HEK293 (cell line): ENCODE measurements around the gene TCEA3.
A peak's percentile ranks its signal among the peaks of the same experiment; 100 is the strongest.

ENCODE experiments used
- CTCF ChIA-PET: fragments of 350-600 bp; formaldehyde crosslinking; extraction: SDS; loops from one replicate; lab custom pipeline; 2021; ENCODE audit warnings: antibody characterized with exemption; lab: Yijun Ruan, JAX
- POLR2A ChIA-PET: fragments of 300-600 bp; formaldehyde crosslinking; extraction: SDS; loops from one replicate; lab custom pipeline; 2020; ENCODE audit warnings: antibody characterized with exemption, inconsistent platforms; lab: Yijun Ruan, JAX
- H3K27ac ChIP-seq: fragments of 200-500 bp; sonication (Bioruptor generic); 2 replicates; pipeline ENCODE4 v1.5.1; 2014; ENCODE audit warnings: low read depth, low read length, control low read depth, inconsistent platforms; ENCODE audit errors: extremely low read depth
- H3K36me3 ChIP-seq, 2 experiments: fragments of 200-500 bp in 1 of 2; sonication (Bioruptor generic) in 1 of 2; 1 replicate in 1 of 2; 2 replicates in 1 of 2; pipeline ENCODE4 v1.5.1; 2014 to 2017; ENCODE audit warnings: inconsistent platforms in 2 of 2, low read length in 2 of 2; ENCODE audit not compliant: control insufficient read depth in 2 of 2, insufficient read depth in 1 of 2
- H3K4me1 ChIP-seq: fragments of 200-500 bp; sonication (Bioruptor generic); 2 replicates; pipeline ENCODE4 v1.5.1; 2014; ENCODE audit warnings: mild to moderate bottlenecking, low read length, inconsistent platforms; ENCODE audit not compliant: control insufficient read depth, insufficient read depth
- H3K4me3 ChIP-seq: 2 replicates; pipeline ENCODE4 v1.5.1; 2011; ENCODE audit warnings: low read depth, mild to moderate bottlenecking, control low read depth, low read length, moderate library complexity
- H3K9me3 ChIP-seq: fragments of 200-500 bp; sonication (Bioruptor generic); 2 replicates; pipeline ENCODE4 v1.5.1; 2014; ENCODE audit warnings: low read depth, low read length, inconsistent platforms; ENCODE audit not compliant: control insufficient read depth, insufficient read depth
- AEBP2 ChIP-seq: fragments of 450-650 bp; formaldehyde crosslinking; IDR thresholded peaks from 2 replicates; pipeline ENCODE4 v1.5.1; 2016; ENCODE audit warnings: missing biosample characterization, missing genetic modification characterization, borderline replicate concordance
- BCL11B ChIP-seq: fragments of 450-650 bp; formaldehyde crosslinking; IDR thresholded peaks from 2 replicates; pipeline ENCODE4 v1.5.1; 2016; ENCODE audit warnings: low read depth, missing biosample characterization, missing genetic modification characterization
- EGR2 ChIP-seq: fragments of 450-650 bp; formaldehyde crosslinking; IDR thresholded peaks from 2 replicates; pipeline ENCODE4 v1.5.1; 2016; ENCODE audit warnings: low read depth, missing biosample characterization, missing genetic modification characterization
- HOXD13 ChIP-seq: sonication (generic); formaldehyde crosslinking; IDR thresholded peaks from 2 replicates; pipeline ENCODE4 v1.8.0; 2022; ENCODE audit warnings: missing genetic modification reagents, borderline replicate concordance
- KLF9 ChIP-seq: fragments of 450-650 bp; formaldehyde crosslinking; IDR thresholded peaks from 2 replicates; pipeline ENCODE4 v1.5.1; 2016; ENCODE audit warnings: missing biosample characterization, missing genetic modification characterization, low read depth
- ZBTB8A ChIP-seq: fragments of 450-650 bp; formaldehyde crosslinking; IDR thresholded peaks from 2 replicates; pipeline ENCODE4 v1.5.1; 2016; ENCODE audit warnings: missing biosample characterization, missing genetic modification characterization
- ZFHX2 ChIP-seq: fragments of 450-650 bp; formaldehyde crosslinking; conservative IDR thresholded peaks from 2 replicates; pipeline ENCODE4 v1.5.1; 2016; ENCODE audit warnings: missing biosample characterization, missing genetic modification characterization
- ZNF211 ChIP-seq: fragments of 450-650 bp; formaldehyde crosslinking; IDR thresholded peaks from 2 replicates; pipeline ENCODE4 v1.5.1; 2016; ENCODE audit warnings: low read depth, missing biosample characterization, missing genetic modification characterization
- ZNF239 ChIP-seq: fragments of 450-650 bp; formaldehyde crosslinking; IDR thresholded peaks from 2 replicates; pipeline ENCODE4 v1.5.1; 2016; ENCODE audit warnings: missing biosample characterization, missing genetic modification characterization
- ZNF274 ChIP-seq, 2 experiments: fragments of 200-500 bp in 1 of 2; fragments of 450-650 bp in 1 of 2; sonication (Bioruptor generic) in 1 of 2; formaldehyde crosslinking in 1 of 2; IDR thresholded peaks; 2 replicates each; pipeline versions ENCODE4 v1.5.1 to v1.6.1; 2014 to 2016; ENCODE audit warnings: borderline replicate concordance in 1 of 2, inconsistent platforms in 1 of 2, low read length in 1 of 2, missing biosample characterization in 1 of 2, missing genetic modification characterization in 1 of 2
- ZNF48 ChIP-seq: fragments of 450-650 bp; formaldehyde crosslinking; IDR thresholded peaks from 2 replicates; pipeline ENCODE4 v1.5.1; 2016; ENCODE audit warnings: missing biosample characterization, missing genetic modification characterization
- ZNF488 ChIP-seq: fragments of 450-650 bp; formaldehyde crosslinking; IDR thresholded peaks from 2 replicates; pipeline ENCODE4 v1.5.1; 2016; ENCODE audit warnings: missing biosample characterization, missing genetic modification characterization
- ZNF521 ChIP-seq: fragments of 450-650 bp; formaldehyde crosslinking; IDR thresholded peaks from 2 replicates; pipeline ENCODE4 v1.5.1; 2017; ENCODE audit warnings: missing biosample characterization, mild to moderate bottlenecking, missing genetic modification characterization
- ZNF529 ChIP-seq: fragments of 450-650 bp; formaldehyde crosslinking; IDR thresholded peaks from 2 replicates; pipeline ENCODE4 v1.5.1; 2017; ENCODE audit warnings: missing genetic modification characterization, missing biosample characterization; ENCODE audit not compliant: insufficient replicate concordance
- ZNF596 ChIP-seq: fragments of 450-650 bp; IDR thresholded peaks from 2 replicates; pipeline ENCODE4 v1.5.0; 2018; ENCODE audit warnings: missing biosample characterization, mild to moderate bottlenecking, missing genetic modification characterization, moderate library complexity
- ZNF600 ChIP-seq: fragments of 450-650 bp; formaldehyde crosslinking; IDR thresholded peaks from 2 replicates; pipeline ENCODE4 v1.5.1; 2016; ENCODE audit warnings: missing biosample characterization, missing genetic modification characterization
- ZNF677 ChIP-seq: fragments of 450-650 bp; IDR thresholded peaks from 2 replicates; pipeline ENCODE4 v1.5.0; 2018; ENCODE audit warnings: missing biosample characterization, mild to moderate bottlenecking, missing genetic modification characterization, moderate library complexity
- ZSCAN23 ChIP-seq: fragments of 450-650 bp; formaldehyde crosslinking; IDR thresholded peaks from 2 replicates; pipeline ENCODE4 v1.5.1; 2016; ENCODE audit warnings: missing biosample characterization, missing genetic modification characterization
- TF ChIP-seq, protein P1 (sequence below): fragments of 450-650 bp; formaldehyde crosslinking; IDR thresholded peaks from 2 replicates; pipeline ENCODE4; 2016; ENCODE audit warnings: missing biosample characterization, missing genetic modification characterization
- TF ChIP-seq, protein P2 (sequence below): fragments of 450-650 bp; formaldehyde crosslinking; IDR thresholded peaks from 2 replicates; pipeline ENCODE4 v1.5.1; 2017; ENCODE audit warnings: missing biosample characterization, mild to moderate bottlenecking, missing genetic modification characterization, moderate library complexity
- TF ChIP-seq, protein P3 (sequence below): fragments of 450-650 bp; formaldehyde crosslinking; IDR thresholded peaks from 2 replicates; pipeline ENCODE4 v1.5.1; 2016; ENCODE audit warnings: missing biosample characterization, missing genetic modification characterization

The TCEA3 gene

GRCh38 chr1:23444596-23445390 lies 20.2 kb upstream of the TCEA3 start:
- 0 out of 2 replicates have a peak, but pooled peaks have one; percentile 22 for TF ChIP-seq ZNF600
- no peak for TF ChIP-seq ZNF488 (tag by site-specific recombination)
- TF ChIP-seq ZSCAN23 (tag by site-specific recombination), result no peak
- no peak for TF ChIP-seq ZNF677 (tag by site-specific recombination)
- Histone ChIP-seq H3K4me1 (no peaks in the 10 kb centered on the region), H3K4me3 (no peak overlapping the region), H3K27ac (no peak overlapping the region), H3K36me3 (peaks cover 0 to 30% of the 10 kb centered on the region in 2 experiments; a peak in 1 of 3 replicates), H3K9me3 (no peaks in the 10 kb centered on the region)
- ChIA-PET POLR2A (interaction anchor here (1.5 kb wide), 1 partner anchor 101 kb away, joined by 4 read pairs; the partner anchor contains the start of gene HNRNPR), CTCF (interaction anchor here (2.5 kb wide), 1 partner anchor 52 kb away, joined by 11 read pairs; no protein-coding TSS in a partner anchor)

DNA sequence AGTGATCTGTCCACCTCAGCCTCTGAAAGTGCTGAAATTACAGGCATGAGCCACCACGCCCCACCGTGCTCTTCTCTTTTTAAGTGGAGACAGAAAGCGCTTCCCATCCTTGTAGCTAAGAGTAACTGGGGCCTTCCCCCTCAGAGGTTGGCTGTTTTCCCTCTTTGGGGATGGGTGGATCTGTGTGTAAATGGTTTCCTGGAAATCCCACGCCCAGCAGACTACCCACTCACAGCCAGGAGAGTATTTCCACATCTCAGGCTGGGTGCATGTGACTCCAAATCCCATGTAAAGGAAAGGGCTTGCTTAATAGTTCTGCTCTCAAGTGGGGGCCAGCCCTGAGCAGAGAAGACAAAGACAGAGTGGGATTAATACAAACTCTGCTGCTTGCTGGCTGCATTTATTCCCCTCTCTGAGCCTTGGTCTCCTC lies 19.6 kb upstream of the TCEA3 start:
- CTCF ChIA-PET, result no interaction called here
- POLR2A ChIA-PET, result interaction anchor here (1.5 kb wide), 1 partner anchor 100 kb away, joined by 4 read pairs; the partner anchor contains the start of gene HNRNPR
- H3K4me3 ChIP-seq, result no peak overlapping the region
- no peaks in the 10 kb centered on the region for H3K4me1 ChIP-seq
- TF ChIP-seq ZFHX2, result peak; percentile 62
- TF ChIP-seq ZNF274 (IDR thresholded peaks at IDR 0.05; ENCODE audit: low read length), result no peak
- TF ChIP-seq ZNF274 (tag by site-specific recombination; IDR thresholded peaks at IDR 0.05; ENCODE audit: borderline replicate concordance), result no peak
- TF ChIP-seq EGR2 (tag by site-specific recombination), result peak; percentile 49; the same call in 1 of the 2 replicates
- TF ChIP-seq HOXD13 (CRISPR knock-in tag), result no peak
- no peak overlapping the region for H3K27ac ChIP-seq
- H3K36me3 ChIP-seq, result peaks cover 0 to 28% of the 10 kb centered on the region in 2 experiments; a peak in 1 of 3 replicates
- no peaks in the 10 kb centered on the region for H3K9me3 ChIP-seq

DNA sequence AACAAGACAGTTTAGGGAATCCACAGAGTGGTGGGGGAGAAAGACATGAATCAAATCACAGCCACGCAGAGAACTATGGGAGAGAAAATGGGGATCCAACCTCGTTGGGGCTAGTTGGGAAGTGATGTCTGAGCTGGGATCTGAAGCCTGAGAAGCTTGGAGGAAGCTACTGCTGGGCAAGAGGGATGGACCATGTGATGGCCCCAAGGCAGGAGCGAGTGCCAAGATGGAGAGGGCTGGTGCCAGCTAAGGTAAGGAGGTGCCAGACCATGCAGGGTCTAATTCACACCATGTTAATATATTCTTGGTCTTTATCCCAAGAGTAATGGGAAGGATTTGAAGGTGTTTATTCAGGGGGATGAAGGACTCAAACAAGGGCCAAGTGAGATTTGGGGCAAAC lies 18.2 kb upstream of the TCEA3 start:
- Histone ChIP-seq H3K27ac (no peak overlapping the region), H3K4me1 (no peaks in the 10 kb centered on the region), H3K4me3 (no peak overlapping the region), H3K36me3 (peaks cover 0 to 37% of the 10 kb centered on the region in 2 experiments; a peak in 1 of 3 replicates), H3K9me3 (no peaks in the 10 kb centered on the region)
- ChIA-PET POLR2A (interaction anchor here (0.6 kb wide), 2 partner anchors 12 to 72 kb away, joined by 4 to 5 read pairs; no protein-coding TSS in a partner anchor), CTCF (interaction anchor here (1.1 kb wide), 1 partner anchor 9 kb away, joined by 3 read pairs; no protein-coding TSS in a partner anchor)
- TF ChIP-seq ZNF239 (tag by site-specific recombination) (no peak), AEBP2 (tag by site-specific recombination) (no peak), ZNF596 (no peak), ZNF521 (tag by site-specific recombination) (no peak), ZBTB8A (tag by site-specific recombination) (no peak), BCL11B (tag by site-specific recombination) (no peak), ZNF211 (no peak), ZNF48 (tag by site-specific recombination) (no peak), ZNF529 (tag by site-specific recombination) (no peak), KLF9 (tag by site-specific recombination) (no peak)
- TF ChIP-seq, protein P1, sequence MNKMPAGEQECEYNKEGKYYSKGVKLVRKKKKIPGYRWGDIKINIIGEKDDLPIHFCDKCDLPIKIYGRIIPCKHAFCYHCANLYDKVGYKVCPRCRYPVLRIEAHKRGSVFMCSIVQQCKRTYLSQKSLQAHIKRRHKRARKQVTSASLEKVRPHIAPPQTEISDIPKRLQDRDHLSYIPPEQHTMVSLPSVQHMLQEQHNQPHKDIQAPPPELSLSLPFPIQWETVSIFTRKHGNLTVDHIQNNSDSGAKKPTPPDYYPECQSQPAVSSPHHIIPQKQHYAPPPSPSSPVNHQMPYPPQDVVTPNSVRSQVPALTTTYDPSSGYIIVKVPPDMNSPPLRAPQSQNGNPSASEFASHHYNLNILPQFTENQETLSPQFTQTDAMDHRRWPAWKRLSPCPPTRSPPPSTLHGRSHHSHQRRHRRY (tag by site-specific recombination), result no peak
- TF ChIP-seq, protein P2, sequence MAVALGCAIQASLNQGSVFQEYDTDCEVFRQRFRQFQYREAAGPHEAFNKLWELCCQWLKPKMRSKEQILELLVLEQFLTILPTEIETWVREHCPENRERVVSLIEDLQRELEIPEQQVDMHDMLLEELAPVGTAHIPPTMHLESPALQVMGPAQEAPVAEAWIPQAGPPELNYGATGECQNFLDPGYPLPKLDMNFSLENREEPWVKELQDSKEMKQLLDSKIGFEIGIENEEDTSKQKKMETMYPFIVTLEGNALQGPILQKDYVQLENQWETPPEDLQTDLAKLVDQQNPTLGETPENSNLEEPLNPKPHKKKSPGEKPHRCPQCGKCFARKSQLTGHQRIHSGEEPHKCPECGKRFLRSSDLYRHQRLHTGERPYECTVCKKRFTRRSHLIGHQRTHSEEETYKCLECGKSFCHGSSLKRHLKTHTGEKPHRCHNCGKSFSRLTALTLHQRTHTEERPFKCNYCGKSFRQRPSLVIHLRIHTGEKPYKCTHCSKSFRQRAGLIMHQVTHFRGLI (tag by site-specific recombination), result no peak
- TF ChIP-seq, protein P3, sequence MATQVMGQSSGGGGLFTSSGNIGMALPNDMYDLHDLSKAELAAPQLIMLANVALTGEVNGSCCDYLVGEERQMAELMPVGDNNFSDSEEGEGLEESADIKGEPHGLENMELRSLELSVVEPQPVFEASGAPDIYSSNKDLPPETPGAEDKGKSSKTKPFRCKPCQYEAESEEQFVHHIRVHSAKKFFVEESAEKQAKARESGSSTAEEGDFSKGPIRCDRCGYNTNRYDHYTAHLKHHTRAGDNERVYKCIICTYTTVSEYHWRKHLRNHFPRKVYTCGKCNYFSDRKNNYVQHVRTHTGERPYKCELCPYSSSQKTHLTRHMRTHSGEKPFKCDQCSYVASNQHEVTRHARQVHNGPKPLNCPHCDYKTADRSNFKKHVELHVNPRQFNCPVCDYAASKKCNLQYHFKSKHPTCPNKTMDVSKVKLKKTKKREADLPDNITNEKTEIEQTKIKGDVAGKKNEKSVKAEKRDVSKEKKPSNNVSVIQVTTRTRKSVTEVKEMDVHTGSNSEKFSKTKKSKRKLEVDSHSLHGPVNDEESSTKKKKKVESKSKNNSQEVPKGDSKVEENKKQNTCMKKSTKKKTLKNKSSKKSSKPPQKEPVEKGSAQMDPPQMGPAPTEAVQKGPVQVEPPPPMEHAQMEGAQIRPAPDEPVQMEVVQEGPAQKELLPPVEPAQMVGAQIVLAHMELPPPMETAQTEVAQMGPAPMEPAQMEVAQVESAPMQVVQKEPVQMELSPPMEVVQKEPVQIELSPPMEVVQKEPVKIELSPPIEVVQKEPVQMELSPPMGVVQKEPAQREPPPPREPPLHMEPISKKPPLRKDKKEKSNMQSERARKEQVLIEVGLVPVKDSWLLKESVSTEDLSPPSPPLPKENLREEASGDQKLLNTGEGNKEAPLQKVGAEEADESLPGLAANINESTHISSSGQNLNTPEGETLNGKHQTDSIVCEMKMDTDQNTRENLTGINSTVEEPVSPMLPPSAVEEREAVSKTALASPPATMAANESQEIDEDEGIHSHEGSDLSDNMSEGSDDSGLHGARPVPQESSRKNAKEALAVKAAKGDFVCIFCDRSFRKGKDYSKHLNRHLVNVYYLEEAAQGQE (tag by site-specific recombination), result no peak
